CD4-positive, alpha-beta memory T cell (primary cell): Measurements from ENCODE around the gene UTS2B. TPM values are rescaled to one million over a fixed set of nuclear protein-coding genes. Genes with fewer than 3 reads are reported as not detected.

Source experiments
- CTCF ChIA-PET: fragments of 350-600 bp; sonication (Branson Sonifier 250); formaldehyde crosslinking; loops from one replicate; lab custom pipeline; 2021; ENCODE audit warnings: inconsistent platforms; ENCODE audit not compliant: partially characterized antibody; lab: Charles Lee
- POLR2A ChIA-PET: fragments of 350-600 bp; sonication (Branson Sonifier 250); formaldehyde crosslinking; loops from one replicate; lab custom pipeline; 2021; ENCODE audit not compliant: partially characterized antibody; lab: Charles Lee
- DNase-seq, 5 donors: peaks; one replicate each; pipeline versions ENCODE4 v3.0.0 to v3.0.0-alpha.2; 2020 to 2022; ENCODE audit warnings: mixed read lengths in 1 of 5
- H3K27ac ChIP-seq: one replicate; pipeline ENCODE4 v1.7.0; 2013; ENCODE audit warnings: low read depth, low read length
- H3K27me3 ChIP-seq: 2 replicates; pipeline ENCODE4 v1.7.0; 2013; ENCODE audit warnings: mild to moderate bottlenecking, low read length, moderate library complexity; ENCODE audit not compliant: insufficient read depth
- H3K36me3 ChIP-seq: 2 replicates; pipeline ENCODE4 v1.7.0; 2013; ENCODE audit warnings: mild to moderate bottlenecking, low read length, moderate library complexity; ENCODE audit not compliant: insufficient read depth
- H3K4me1 ChIP-seq: 2 replicates; pipeline ENCODE4 v1.7.0; 2013; ENCODE audit warnings: mild to moderate bottlenecking, low read length, moderate library complexity; ENCODE audit not compliant: insufficient read depth
- H3K4me3 ChIP-seq, 2 donors: one replicate each; pipeline ENCODE4 v1.7.0; 2013; ENCODE audit warnings: low read length in 2 of 2, mild to moderate bottlenecking in 1 of 2
- H3K9me3 ChIP-seq, 2 donors: one replicate each; pipeline ENCODE4 v1.7.0; 2013; ENCODE audit warnings: low read length in 2 of 2, control low read depth in 1 of 2; ENCODE audit not compliant: control insufficient read depth in 1 of 2
- H3K27ac Mint-ChIP-seq, 7 donors: one replicate each; pipeline ENCODE4 v1.8.0; 2020 to 2021; ENCODE audit warnings: mixed read lengths in 7 of 7, mild to moderate bottlenecking in 6 of 7, inconsistent platforms in 3 of 7, moderate library complexity in 3 of 7
- H3K27me3 Mint-ChIP-seq, 2 donors: one replicate each; pipeline ENCODE4 v1.8.0; 2020 to 2021; ENCODE audit warnings: mixed read lengths in 2 of 2
- H3K36me3 Mint-ChIP-seq, 2 donors: one replicate each; pipeline ENCODE4 v1.8.0; 2020 to 2021; ENCODE audit warnings: mixed read lengths in 2 of 2, inconsistent platforms in 1 of 2, mild to moderate bottlenecking in 1 of 2
- H3K4me1 Mint-ChIP-seq, 4 donors: one replicate each; pipeline ENCODE4 v1.8.0; 2020 to 2021; ENCODE audit warnings: mixed read lengths in 4 of 4, mild to moderate bottlenecking in 1 of 4
- H3K4me3 Mint-ChIP-seq, 8 donors: one replicate each; pipeline ENCODE4 v1.8.0; 2020 to 2021; ENCODE audit warnings: mixed read lengths in 8 of 8, mild to moderate bottlenecking in 7 of 8, moderate library complexity in 6 of 8, inconsistent platforms in 3 of 8
- H3K9me3 Mint-ChIP-seq, 8 donors: one replicate each; pipeline ENCODE4 v1.8.0; 2020 to 2021; ENCODE audit warnings: mixed read lengths in 8 of 8, mild to moderate bottlenecking in 5 of 8, inconsistent platforms in 3 of 8, moderate library complexity in 1 of 8
- intact Hi-C: fragments of 100-400 bp; cut with micrococcal nuclease; formaldehyde crosslinking; loops from one replicate; pipeline ENCODE4 v1.15.1; 2023
- polyA plus RNA-seq, 2 donors: library from polyadenylated mRNA; unstranded; fragments of 300-500 nt; fragmentation: Illumina TruSeq; gene quantifications; one replicate each; pipeline ENCODE4 v1.2.3, GENCODE V29; 2021
- total RNA-seq, 2 experiments: library from RNA; stranded (reverse); gene quantifications; one replicate each; pipeline ENCODE4 v1.2.3, GENCODE V29; 2021

UTS2B gene
- total and polyA plus RNA-seq, 4 experiments from 2014 or later, result not detected

DNA sequence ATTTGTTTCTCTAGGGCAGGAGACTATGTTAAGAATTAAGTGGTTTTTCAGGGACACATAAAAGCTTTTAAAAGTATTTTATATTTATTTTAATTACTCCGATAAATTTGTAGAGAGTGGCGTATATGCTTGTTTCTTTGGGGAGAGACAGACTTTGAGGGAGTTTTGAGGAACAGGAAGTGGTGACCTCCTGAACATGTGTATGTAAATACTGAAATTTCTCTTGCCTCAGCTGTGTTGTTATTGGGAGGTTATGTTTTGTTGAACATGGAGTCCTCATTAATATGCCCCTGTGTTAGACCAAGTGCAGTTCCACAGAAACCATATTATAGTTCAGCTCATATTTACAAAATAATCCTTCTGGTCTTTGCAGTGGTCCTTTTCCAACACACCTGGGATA lies 41.8 kb upstream of the UTS2B start:
- ChIA-PET CTCF (no interaction called here), POLR2A (no interaction called here)
- H3K27me3 Mint-ChIP-seq, result no peaks in the 10 kb centered on the region
- no peaks in the 10 kb centered on the region for H3K36me3 ChIP-seq
- no peak overlapping the region for H3K27ac ChIP-seq
- DNase-seq, result no peak
- H3K4me3 ChIP-seq, result no peak overlapping the region
- H3K9me3 Mint-ChIP-seq, result no peaks in the 10 kb centered on the region
- no peak overlapping the region for H3K4me3 Mint-ChIP-seq
- no peaks in the 10 kb centered on the region for H3K27me3 ChIP-seq
- H3K4me1 Mint-ChIP-seq, result peaks cover 0 to 6% (median 2%) of the 10 kb centered on the region in 4 donors
- peaks cover 0 to 10% of the 10 kb centered on the region in 2 donors for H3K36me3 Mint-ChIP-seq
- peak overlapping the region in 1 of 7 donors; percentile 41 for H3K27ac Mint-ChIP-seq
- no peaks in the 10 kb centered on the region for H3K4me1 ChIP-seq
- intact Hi-C loops, result loop anchor here (10.0 kb wide), 1 partner anchor 117 kb away; no protein-coding TSS in a partner anchor
- no peaks in the 10 kb centered on the region for H3K9me3 ChIP-seq

DNA sequence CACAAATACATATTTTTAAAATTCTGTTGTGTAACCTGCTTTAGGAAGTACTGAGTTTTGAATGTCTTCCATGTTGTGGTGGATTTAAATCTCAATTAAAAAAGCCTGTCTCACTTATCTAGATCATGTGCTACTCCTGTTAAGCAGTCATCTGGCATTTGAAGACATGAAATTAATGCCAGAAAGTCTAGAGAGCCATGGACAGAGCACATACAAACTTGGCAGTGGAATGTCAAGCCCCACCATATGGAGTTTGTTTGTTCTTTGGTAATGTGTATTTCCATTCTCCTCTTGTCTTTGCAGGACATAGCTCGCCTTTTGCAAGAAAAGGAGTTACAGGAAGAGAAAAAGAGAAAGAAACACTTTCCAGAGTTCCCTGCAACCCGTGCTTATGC lies 39.3 kb upstream of the UTS2B start:
- Mint-ChIP-seq H3K27me3 (no peaks in the 10 kb centered on the region), H3K4me3 (no peak overlapping the region), H3K36me3 (peaks cover 0 to 10% of the 10 kb centered on the region in 2 donors), H3K27ac (no peak overlapping the region), H3K4me1 (peaks cover 0 to 6% (median 2%) of the 10 kb centered on the region in 4 donors), H3K9me3 (no peaks in the 10 kb centered on the region)
- CTCF ChIA-PET, result no interaction called here
- no peaks in the 10 kb centered on the region for H3K36me3 ChIP-seq
- no peaks in the 10 kb centered on the region for H3K27me3 ChIP-seq
- no peak overlapping the region for H3K27ac ChIP-seq
- H3K4me1 ChIP-seq, result no peaks in the 10 kb centered on the region
- intact Hi-C loops, result loop anchor here (10.0 kb wide), 1 partner anchor 115 kb away; no protein-coding TSS in a partner anchor
- POLR2A ChIA-PET, result no interaction called here
- DNase-seq, result no peak
- no peaks in the 10 kb centered on the region for H3K9me3 ChIP-seq
- no peak overlapping the region for H3K4me3 ChIP-seq

DNA sequence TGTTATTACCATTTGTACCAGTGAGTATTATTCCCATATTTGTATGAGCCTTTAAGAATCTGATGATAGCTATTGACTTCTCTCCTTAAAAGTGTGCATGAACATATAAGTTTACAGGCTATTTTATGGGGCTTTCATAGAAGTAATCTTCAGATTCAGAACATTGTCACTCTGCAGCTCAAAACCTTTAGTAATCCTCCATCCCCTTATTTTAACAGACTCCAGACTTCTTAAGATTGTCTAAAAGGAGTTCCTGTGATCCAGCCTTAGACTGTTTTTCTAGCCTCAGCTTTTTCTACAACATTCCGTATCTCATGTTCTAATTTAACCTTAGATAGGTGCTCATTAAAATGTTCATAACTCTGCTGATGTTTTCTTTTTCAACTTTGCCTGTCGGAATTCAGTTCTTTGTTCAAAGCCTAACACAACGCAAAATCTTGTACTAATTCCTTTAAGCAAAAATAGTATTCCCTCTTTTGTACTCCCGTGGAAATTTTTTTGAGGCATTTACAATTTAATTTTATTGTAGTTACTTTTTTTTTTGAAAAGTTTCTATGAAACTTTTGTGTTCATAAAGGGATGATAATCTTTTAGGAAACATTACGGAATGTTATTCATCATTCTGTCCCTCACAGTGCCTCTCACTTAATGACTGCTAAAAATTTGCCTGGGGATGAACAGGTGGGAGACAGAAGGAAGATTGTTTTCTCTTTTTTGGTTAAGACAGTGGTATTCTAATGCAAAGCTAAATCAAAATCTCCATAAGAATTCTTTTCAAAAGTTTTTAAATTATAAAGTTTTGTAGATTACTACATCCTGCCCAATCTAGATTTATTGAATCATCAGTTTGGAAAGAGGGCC lies 38.7 kb upstream of the UTS2B start:
- H3K4me1 ChIP-seq, result no peaks in the 10 kb centered on the region
- H3K27me3 ChIP-seq, result no peaks in the 10 kb centered on the region
- H3K27ac ChIP-seq, result no peak overlapping the region
- POLR2A ChIA-PET, result no interaction called here
- intact Hi-C loops, result no loop called here
- H3K27me3 Mint-ChIP-seq, result no peaks in the 10 kb centered on the region
- no peaks in the 10 kb centered on the region for H3K9me3 ChIP-seq
- H3K36me3 ChIP-seq, result no peaks in the 10 kb centered on the region
- CTCF ChIA-PET, result no interaction called here
- no peaks in the 10 kb centered on the region for H3K9me3 Mint-ChIP-seq
- H3K36me3 Mint-ChIP-seq, result peaks cover 0 to 12% of the 10 kb centered on the region in 2 donors
- peaks cover 0 to 6% (median 2%) of the 10 kb centered on the region in 4 donors for H3K4me1 Mint-ChIP-seq
- H3K4me3 Mint-ChIP-seq, result no peak overlapping the region
- H3K27ac Mint-ChIP-seq, result no peak overlapping the region
- H3K4me3 ChIP-seq, result no peak overlapping the region
- no peak for DNase-seq

GRCh38 chr3:191366675-191367074 lies 36.3 kb upstream of the UTS2B start:
- Histone ChIP-seq H3K27ac (no peak overlapping the region), H3K27me3 (no peaks in the 10 kb centered on the region), H3K4me1 (no peaks in the 10 kb centered on the region), H3K9me3 (no peaks in the 10 kb centered on the region), H3K4me3 (no peak overlapping the region), H3K36me3 (no peaks in the 10 kb centered on the region)
- intact Hi-C loops, result no loop called here
- peaks cover 3 to 12% of the 10 kb centered on the region in 2 donors for H3K36me3 Mint-ChIP-seq
- H3K4me3 Mint-ChIP-seq, result no peak overlapping the region
- no peak overlapping the region for H3K27ac Mint-ChIP-seq
- no peaks in the 10 kb centered on the region for H3K27me3 Mint-ChIP-seq
- H3K9me3 Mint-ChIP-seq, result no peaks in the 10 kb centered on the region
- DNase-seq, result no peak
- H3K4me1 Mint-ChIP-seq, result no peaks in the 10 kb centered on the region
- POLR2A ChIA-PET, result no interaction called here
- CTCF ChIA-PET, result no interaction called here

DNA sequence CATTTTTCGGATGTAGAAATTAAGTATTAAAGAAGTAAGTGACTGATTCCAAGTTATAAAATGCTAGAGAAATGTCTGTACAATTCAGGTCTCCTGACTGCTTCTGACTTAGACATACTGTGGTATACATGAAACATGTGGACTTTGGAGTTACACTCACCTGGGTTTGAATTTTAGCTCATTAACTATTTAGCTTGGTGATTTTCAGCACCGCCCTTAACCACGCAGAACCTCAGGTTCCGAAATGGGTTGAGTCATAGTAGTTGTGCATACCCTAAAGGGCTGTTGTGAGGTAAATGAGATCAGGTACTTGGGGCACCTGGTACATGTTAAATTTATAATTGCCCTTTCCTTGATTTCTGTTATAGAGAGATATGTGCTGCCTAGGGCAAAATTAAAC lies 32.9 kb upstream of the UTS2B start:
- CTCF ChIA-PET, result no interaction called here

DNA sequence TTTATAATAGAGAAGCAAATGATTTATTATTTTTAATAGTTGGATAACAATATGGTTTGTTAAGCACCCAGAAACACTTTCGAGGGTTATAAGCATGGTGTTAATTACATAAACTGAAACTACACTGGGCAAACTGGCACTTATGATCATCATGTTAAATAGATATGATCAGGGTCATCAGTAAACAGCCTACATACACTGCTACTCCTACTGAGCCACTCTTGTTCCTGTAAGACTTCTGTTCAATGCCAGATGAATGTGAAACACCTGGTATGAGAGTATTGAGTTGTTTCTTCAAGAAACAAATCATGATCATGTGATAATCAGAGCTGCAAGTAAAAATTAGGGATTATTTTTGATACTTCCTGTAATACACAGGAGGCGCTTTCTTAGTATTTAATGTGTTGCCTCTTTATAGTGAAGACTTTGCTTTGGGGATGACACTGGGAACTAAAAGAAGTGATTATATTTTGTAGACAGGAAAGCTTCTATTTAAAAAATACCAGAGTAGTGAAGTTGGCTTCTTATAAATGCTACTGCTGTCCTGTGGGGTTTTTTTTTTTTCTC lies 32.3 kb upstream of the UTS2B start:
- CTCF ChIA-PET, result no interaction called here
- H3K36me3 ChIP-seq, result no peaks in the 10 kb centered on the region
- H3K36me3 Mint-ChIP-seq, result peaks cover 6 to 20% of the 10 kb centered on the region in 2 donors

More for the DNA sequence above, 32.9 kb upstream of the UTS2B start:
- Mint-ChIP-seq H3K9me3 (no peaks in the 10 kb centered on the region), H3K27ac (no peak overlapping the region), H3K4me3 (no peak overlapping the region), H3K4me1 (peaks cover 4 to 13% (median 8%) of the 10 kb centered on the region in 4 donors), H3K36me3 (peaks cover 6 to 19% of the 10 kb centered on the region in 2 donors), H3K27me3 (no peaks in the 10 kb centered on the region)
- Histone ChIP-seq H3K27ac (no peak overlapping the region), H3K4me3 (no peak overlapping the region), H3K36me3 (no peaks in the 10 kb centered on the region), H3K4me1 (no peaks in the 10 kb centered on the region), H3K27me3 (no peaks in the 10 kb centered on the region), H3K9me3 (no peaks in the 10 kb centered on the region)
- DNase-seq, result no peak
- intact Hi-C loops, result no loop called here
- POLR2A ChIA-PET, result no interaction called here

GRCh38 chr3:191362037-191362436 lies 31.7 kb upstream of the UTS2B start:
- DNase-seq, result no peak
- Histone ChIP-seq H3K9me3 (no peaks in the 10 kb centered on the region), H3K4me1 (no peaks in the 10 kb centered on the region), H3K4me3 (no peak overlapping the region), H3K36me3 (no peaks in the 10 kb centered on the region), H3K27me3 (no peaks in the 10 kb centered on the region), H3K27ac (no peak overlapping the region)
- CTCF ChIA-PET, result no interaction called here
- intact Hi-C loops, result no loop called here
- H3K27me3 Mint-ChIP-seq, result no peaks in the 10 kb centered on the region
- peaks cover 9 to 15% (median 10%) of the 10 kb centered on the region in 4 donors for H3K4me1 Mint-ChIP-seq
- H3K27ac Mint-ChIP-seq, result no peak overlapping the region
- H3K36me3 Mint-ChIP-seq, result peaks cover 6 to 20% of the 10 kb centered on the region in 2 donors
- no peaks in the 10 kb centered on the region for H3K9me3 Mint-ChIP-seq
- no peak overlapping the region for H3K4me3 Mint-ChIP-seq
- POLR2A ChIA-PET, result no interaction called here

More for the DNA sequence above, 32.3 kb upstream of the UTS2B start:
- intact Hi-C loops, result no loop called here
- Mint-ChIP-seq H3K9me3 (no peaks in the 10 kb centered on the region), H3K27ac (no peak overlapping the region), H3K4me3 (no peak overlapping the region), H3K27me3 (no peaks in the 10 kb centered on the region), H3K4me1 (peaks cover 7 to 15% (median 10%) of the 10 kb centered on the region in 4 donors)
- H3K27ac ChIP-seq, result no peak overlapping the region
- no peaks in the 10 kb centered on the region for H3K27me3 ChIP-seq
- POLR2A ChIA-PET, result no interaction called here
- H3K9me3 ChIP-seq, result no peaks in the 10 kb centered on the region
- H3K4me1 ChIP-seq, result no peaks in the 10 kb centered on the region
- H3K4me3 ChIP-seq, result no peak overlapping the region
- no peak for DNase-seq
